C4-2B (cell line): ENCODE data around the gene PCSK6.

ENCODE experiments used
- ZFX ChIP-seq: fragments of 450-650 bp; IDR thresholded peaks from 2 replicates; pipeline ENCODE4 v1.6.1; 2017
- TF ChIP-seq, protein P1 (sequence below): fragments of 450-650 bp; conservative IDR thresholded peaks from 2 replicates; pipeline ENCODE4 v1.5.1; 2017; ENCODE audit warnings: mild to moderate bottlenecking

DNA sequence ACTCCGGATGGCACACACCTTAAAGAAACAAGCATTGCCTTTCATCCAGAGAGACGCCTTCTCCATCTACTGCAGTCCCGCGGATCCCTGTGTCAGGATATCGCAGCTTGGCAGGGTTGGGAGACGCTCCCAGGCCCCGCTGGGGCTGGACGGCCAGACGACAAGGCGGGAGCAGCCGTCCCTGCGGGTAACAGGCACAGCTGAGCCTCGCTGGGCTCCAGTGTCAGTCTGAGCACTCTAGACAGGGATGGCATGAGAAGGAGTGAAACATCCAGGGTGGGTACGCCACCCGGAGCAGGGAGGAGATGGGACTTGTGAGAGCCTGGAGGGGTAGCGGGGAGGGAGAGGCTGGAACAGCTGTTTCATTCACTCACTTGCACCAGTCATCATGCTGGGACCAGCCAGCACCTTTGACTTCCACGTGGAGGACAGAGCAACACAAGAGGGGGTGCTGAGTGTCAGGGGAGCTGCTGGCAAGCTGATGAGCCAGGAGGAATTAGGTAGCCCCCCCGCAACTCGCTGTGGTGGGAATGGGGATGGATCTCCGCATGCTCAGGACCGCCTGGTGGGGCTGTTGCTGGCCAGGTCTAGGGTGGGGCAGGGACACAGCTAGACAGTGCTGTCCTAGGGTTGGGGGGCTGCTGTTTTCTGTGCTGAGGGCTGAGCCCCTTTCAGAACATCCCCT lies 162.9 kb downstream of the PCSK6 start:
- TF ChIP-seq, protein P1, sequence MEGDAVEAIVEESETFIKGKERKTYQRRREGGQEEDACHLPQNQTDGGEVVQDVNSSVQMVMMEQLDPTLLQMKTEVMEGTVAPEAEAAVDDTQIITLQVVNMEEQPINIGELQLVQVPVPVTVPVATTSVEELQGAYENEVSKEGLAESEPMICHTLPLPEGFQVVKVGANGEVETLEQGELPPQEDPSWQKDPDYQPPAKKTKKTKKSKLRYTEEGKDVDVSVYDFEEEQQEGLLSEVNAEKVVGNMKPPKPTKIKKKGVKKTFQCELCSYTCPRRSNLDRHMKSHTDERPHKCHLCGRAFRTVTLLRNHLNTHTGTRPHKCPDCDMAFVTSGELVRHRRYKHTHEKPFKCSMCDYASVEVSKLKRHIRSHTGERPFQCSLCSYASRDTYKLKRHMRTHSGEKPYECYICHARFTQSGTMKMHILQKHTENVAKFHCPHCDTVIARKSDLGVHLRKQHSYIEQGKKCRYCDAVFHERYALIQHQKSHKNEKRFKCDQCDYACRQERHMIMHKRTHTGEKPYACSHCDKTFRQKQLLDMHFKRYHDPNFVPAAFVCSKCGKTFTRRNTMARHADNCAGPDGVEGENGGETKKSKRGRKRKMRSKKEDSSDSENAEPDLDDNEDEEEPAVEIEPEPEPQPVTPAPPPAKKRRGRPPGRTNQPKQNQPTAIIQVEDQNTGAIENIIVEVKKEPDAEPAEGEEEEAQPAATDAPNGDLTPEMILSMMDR = no peak
- no peak for TF ChIP-seq ZFX
